Measurements from ENCODE around the gene PLG. TPM values are rescaled to one million over a fixed set of nuclear protein-coding genes. Genes with fewer than 3 reads are reported as not detected.

PLG gene
- total and polyA plus RNA-seq, 2 of the 4 experiments (the other 2 are of a cell fraction) = not detected

- dilution Hi-C loops (cut with HindIII; ENCODE audit: low sequenced_read_pairs, unreplicated experiment) (no loop called here), intact Hi-C loops (cut with micrococcal nuclease) (no loop called here), in situ Hi-C loops (cut with MboI; ENCODE audit: low sequenced_read_pairs) (no loop called here)
- no peak overlapping the region for H3K56ac ChIP-seq (ENCODE audit: extremely low read depth, insufficient read depth, low read length)
- no peak overlapping the region for H2BK120ac ChIP-seq (ENCODE audit: low read depth, low read length)
- H2AFZ ChIP-seq (replicated peaks; ENCODE audit: low read length, poor library complexity) = no peak overlapping the region
- H2AK9ac ChIP-seq (replicated peaks; ENCODE audit: low read depth, low read length, poor library complexity) = no peak overlapping the region
- H3K27me3 ChIP-seq (ENCODE audit: control insufficient read depth, insufficient read depth, low read length) = no peaks in the 10 kb centered on the region
- CTCF ChIA-PET = no interaction called here
- H2AK5ac ChIP-seq (ENCODE audit: low read depth, low read length) = no peak overlapping the region
- TF ChIP-seq FOS (IDR thresholded peaks at IDR 0.05; ENCODE audit: low read depth, low read length) (no peak), BHLHE40 (IDR thresholded peaks at IDR 0.05; ENCODE audit: low read depth, low read length) (no peak), MAFK (IDR thresholded peaks at IDR 0.05; ENCODE audit: low read depth, low read length) (no peak), RAD21 (IDR thresholded peaks at IDR 0.05; ENCODE audit: low read length) (no peak), MXI1 (IDR thresholded peaks at IDR 0.05; ENCODE audit: borderline replicate concordance, low read depth, low read length) (no peak)
- H3K79me1 ChIP-seq (ENCODE audit: low read depth in 1 of 2, low read length in 2 of 2) = no peaks in the 10 kb centered on the region
- no peak overlapping the region for H3K9ac ChIP-seq (ENCODE audit: low read depth, low read length)
- no peak overlapping the region for H4K5ac ChIP-seq (ENCODE audit: low read depth, low read length)
- no peak overlapping the region for H2BK20ac ChIP-seq (ENCODE audit: low read depth, low read length)
- H3K4me2 ChIP-seq (ENCODE audit: low read depth, low read length) = no peak overlapping the region
- ATAC-seq (ENCODE audit: low read depth) = no peak
- no peak overlapping the region for H3K14ac ChIP-seq (replicated peaks; ENCODE audit: low read depth, low read length)
- H3K27ac ChIP-seq (ENCODE audit: insufficient read depth, low read length) = no peak overlapping the region
- H3K9me3 ChIP-seq (ENCODE audit: control insufficient read depth, insufficient read depth, low read length) = peaks cover 15% of the 10 kb centered on the region
- POLR2A ChIA-PET (ENCODE audit: unreplicated experiment) = no interaction called here
- no peak overlapping the region for H3K18ac ChIP-seq (ENCODE audit: low read depth, low read length)
- no peak overlapping the region for H4K8ac ChIP-seq (ENCODE audit: low read depth in 2 of 2, low read length in 2 of 2)
- no peaks in the 10 kb centered on the region for H4K20me1 ChIP-seq (ENCODE audit: insufficient read depth, low read length)
- H2BK15ac ChIP-seq (ENCODE audit: low read depth, low read length) = no peak overlapping the region
- no peaks in the 10 kb centered on the region for H3K9me1 ChIP-seq (ENCODE audit: insufficient read depth, low read length)
- DNase-seq = no peak
- H4K91ac ChIP-seq (ENCODE audit: insufficient read depth, low read depth, low read length) = no peak overlapping the region
- no peak overlapping the region for H3K23ac ChIP-seq (ENCODE audit: low read depth, low read length)
- no peak overlapping the region for H2BK5ac ChIP-seq (ENCODE audit: low read depth, low read length, poor library complexity, severe bottlenecking)
- WGBS, 2 experiments (ENCODE audit: extremely low coverage in 2 of 2, insufficient read length in 1 of 2) = 50% methylated on average over 3 of the region's 6 CpGs; no CpG with 5 or more reads in 1 of the 2 experiments
- no peak overlapping the region for H3K4ac ChIP-seq (ENCODE audit: low read depth, low read length)
- no peaks in the 10 kb centered on the region for H3K36me3 ChIP-seq (ENCODE audit: control insufficient read depth, insufficient read depth, low read length)
- H3K4me1 ChIP-seq (ENCODE audit: control insufficient read depth, insufficient read depth, low read length) = no peaks in the 10 kb centered on the region
- no peak overlapping the region for H3K4me3 ChIP-seq (ENCODE audit: insufficient read depth, low read depth, low read length)
- no TSS peak for BruUV-seq (replicated peaks)
These were observed 28.9 kb downstream of the PLG start for GRCh38 chr6:160730911-160731310.

Data from IMR-90 (cell line).